ENCODE data around the gene CKMT2. TPM values are rescaled to one million over a fixed set of nuclear protein-coding genes. Genes with fewer than 3 reads are reported as not detected.

Gene CKMT2
- total and polyA plus RNA-seq, 9 donors: 6.2 to 28.3 (median 12.6) TPM

DNA sequence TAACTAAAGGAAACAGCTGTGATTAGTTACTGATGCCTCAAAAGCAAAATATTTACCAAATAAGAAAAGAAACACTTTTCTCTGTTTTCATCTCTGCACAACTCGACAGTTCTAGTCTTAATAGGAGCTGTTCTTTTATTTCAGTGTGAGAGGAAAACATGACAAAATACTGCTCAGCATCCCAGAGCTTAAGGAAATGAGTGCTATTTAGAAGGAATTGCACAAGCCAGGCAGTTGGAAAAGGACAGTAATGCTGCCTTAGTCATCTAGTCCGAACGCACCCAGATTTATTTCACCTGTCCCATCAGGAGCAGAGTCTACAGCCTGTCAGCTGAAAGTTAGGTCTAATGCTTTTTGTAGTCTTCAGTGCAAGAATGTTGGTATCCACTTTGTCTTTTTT lies 80.6 kb downstream of the CKMT2 start:
- Histone ChIP-seq H3K27ac (no peak overlapping the region), H3K27me3 (no peaks in the 10 kb centered on the region), H3K36me3 (no peaks in the 10 kb centered on the region), H3K4me3 (no peak overlapping the region), H3K9me3 (no peaks in the 10 kb centered on the region), H3K4me1 (ENCODE audit: insufficient read depth) (no peaks in the 10 kb centered on the region)
- WGBS, 3 donors: 30 to 66% (median 44%) methylated on average over 3 of the region's 3 CpGs
- TF ChIP-seq, protein P1, sequence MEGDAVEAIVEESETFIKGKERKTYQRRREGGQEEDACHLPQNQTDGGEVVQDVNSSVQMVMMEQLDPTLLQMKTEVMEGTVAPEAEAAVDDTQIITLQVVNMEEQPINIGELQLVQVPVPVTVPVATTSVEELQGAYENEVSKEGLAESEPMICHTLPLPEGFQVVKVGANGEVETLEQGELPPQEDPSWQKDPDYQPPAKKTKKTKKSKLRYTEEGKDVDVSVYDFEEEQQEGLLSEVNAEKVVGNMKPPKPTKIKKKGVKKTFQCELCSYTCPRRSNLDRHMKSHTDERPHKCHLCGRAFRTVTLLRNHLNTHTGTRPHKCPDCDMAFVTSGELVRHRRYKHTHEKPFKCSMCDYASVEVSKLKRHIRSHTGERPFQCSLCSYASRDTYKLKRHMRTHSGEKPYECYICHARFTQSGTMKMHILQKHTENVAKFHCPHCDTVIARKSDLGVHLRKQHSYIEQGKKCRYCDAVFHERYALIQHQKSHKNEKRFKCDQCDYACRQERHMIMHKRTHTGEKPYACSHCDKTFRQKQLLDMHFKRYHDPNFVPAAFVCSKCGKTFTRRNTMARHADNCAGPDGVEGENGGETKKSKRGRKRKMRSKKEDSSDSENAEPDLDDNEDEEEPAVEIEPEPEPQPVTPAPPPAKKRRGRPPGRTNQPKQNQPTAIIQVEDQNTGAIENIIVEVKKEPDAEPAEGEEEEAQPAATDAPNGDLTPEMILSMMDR (IDR thresholded peaks at IDR 0.05): no peak
- TF ChIP-seq POLR2A (IDR thresholded peaks at IDR 0.05) (no peak), EP300 (IDR thresholded peaks at IDR 0.05) (no peak)
- intact Hi-C loops (cut with DNase I): no loop called here
- DNase-seq: no peak

DNA sequence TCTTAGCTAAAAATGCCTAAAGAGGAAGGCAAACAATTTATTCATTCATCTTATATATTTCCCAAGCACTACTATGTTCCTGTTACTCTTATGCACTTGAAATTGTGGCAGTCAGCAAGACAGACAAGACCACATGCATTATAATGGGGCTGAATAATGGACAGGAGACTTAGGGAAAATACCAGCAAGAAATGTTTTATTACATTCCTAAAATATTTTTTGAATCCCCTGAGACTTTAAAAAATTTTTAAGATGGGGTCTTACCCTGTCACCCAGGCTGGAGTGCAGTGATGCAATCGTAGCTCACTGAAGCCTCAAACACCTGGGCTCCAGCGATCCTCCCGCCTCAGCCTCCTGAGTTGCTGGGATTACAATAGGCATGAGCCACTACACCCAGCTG lies 81.5 kb downstream of the CKMT2 start:
- Histone ChIP-seq H3K27me3 (no peaks in the 10 kb centered on the region), H3K4me1 (ENCODE audit: insufficient read depth) (no peaks in the 10 kb centered on the region), H3K27ac (no peak overlapping the region), H3K4me3 (no peak overlapping the region), H3K36me3 (no peaks in the 10 kb centered on the region), H3K9me3 (no peaks in the 10 kb centered on the region)
- 94% methylated on average over 3 of the region's 3 CpGs for WGBS, 3 donors
- no peak for DNase-seq
- intact Hi-C loops (cut with DNase I): no loop called here
- TF ChIP-seq, protein P1 (IDR thresholded peaks at IDR 0.05): no peak
- TF ChIP-seq EP300 (IDR thresholded peaks at IDR 0.05) (no peak), POLR2A (IDR thresholded peaks at IDR 0.05) (no peak)

DNA sequence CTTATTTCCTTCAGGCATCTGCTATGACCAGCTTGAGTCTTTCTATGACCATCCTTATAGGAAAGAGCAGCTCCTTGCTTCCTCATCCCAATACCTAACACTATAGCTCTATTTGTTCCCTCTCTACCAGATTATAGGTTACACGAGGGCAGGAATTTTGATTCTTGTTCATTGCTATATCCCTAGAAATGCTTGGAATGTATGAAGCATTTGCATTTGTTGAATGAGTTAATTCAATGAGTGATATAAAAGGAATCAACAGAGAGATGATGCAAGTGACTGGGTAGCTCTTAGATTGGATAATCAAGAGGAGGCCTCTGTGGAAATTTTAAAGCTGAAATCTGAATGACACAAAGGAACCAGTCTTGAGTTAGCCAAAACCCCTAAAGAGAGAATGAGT lies 82.2 kb downstream of the CKMT2 start:
- DNase-seq: no peak
- no peak for TF ChIP-seq EP300 (IDR thresholded peaks at IDR 0.05)
- TF ChIP-seq, protein P1 (IDR thresholded peaks at IDR 0.05): no peak
- TF ChIP-seq POLR2A (IDR thresholded peaks at IDR 0.05): no peak
- no peak overlapping the region for H3K27ac ChIP-seq
- intact Hi-C loops (cut with DNase I): no loop called here
- no peaks in the 10 kb centered on the region for H3K9me3 ChIP-seq
- no peak overlapping the region for H3K4me3 ChIP-seq
- no peaks in the 10 kb centered on the region for H3K27me3 ChIP-seq
- no peaks in the 10 kb centered on the region for H3K36me3 ChIP-seq
- 69 to 89% (median 85%) methylated on average over 1 of the region's 1 CpG for WGBS, 3 donors
- H3K4me1 ChIP-seq (ENCODE audit: insufficient read depth): no peaks in the 10 kb centered on the region

DNA sequence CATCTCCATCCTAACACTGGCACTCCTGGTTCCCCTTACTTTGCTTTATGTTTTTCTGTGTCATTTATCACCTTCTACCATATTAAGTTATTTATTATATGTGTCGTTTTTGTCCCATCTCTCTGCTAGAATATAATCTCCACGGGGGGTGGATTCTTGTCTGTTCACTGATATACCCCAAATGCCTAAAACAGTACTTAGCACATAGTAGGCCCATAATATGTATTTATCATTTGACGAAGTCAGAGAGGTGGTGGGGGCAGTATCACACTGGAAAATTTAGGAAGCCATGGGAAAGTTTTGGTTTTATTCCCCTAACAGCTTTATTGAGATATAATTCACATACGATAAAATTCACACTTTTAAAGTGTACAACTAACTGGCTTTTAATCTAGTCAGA lies 82.7 kb downstream of the CKMT2 start:
- TF ChIP-seq, protein P1 (IDR thresholded peaks at IDR 0.05): no peak
- no peak for TF ChIP-seq EP300 (IDR thresholded peaks at IDR 0.05)
- TF ChIP-seq POLR2A (IDR thresholded peaks at IDR 0.05): no peak
- DNase-seq: no peak
- Histone ChIP-seq H3K27ac (no peak overlapping the region), H3K9me3 (no peaks in the 10 kb centered on the region), H3K27me3 (no peaks in the 10 kb centered on the region), H3K4me3 (no peak overlapping the region), H3K4me1 (ENCODE audit: insufficient read depth) (no peaks in the 10 kb centered on the region), H3K36me3 (no peaks in the 10 kb centered on the region)
- 87 to 89% (median 89%) methylated on average over 4 of the region's 4 CpGs for WGBS, 3 donors
- intact Hi-C loops (cut with DNase I): no loop called here

Small RNA genes within 50 kb of the gene (small RNA-seq; reads per million reads assigned to genes)
- gene AC026436.1: not detected

Other genes starting within 250 kb of the CKMT2 start
- gene ZCCHC9, start 68.3 kb downstream of the CKMT2 start, total RNA-seq: 10 to 100 TPM; 14.7 to 23.5 (median 20.0) TPM
- 10 to 100 TPM; 20.7 to 27.8 TPM for gene ZCCHC9, start 68.3 kb downstream of the CKMT2 start, polyA plus RNA-seq
- gene ACOT12, start 160.8 kb downstream of the CKMT2 start, total RNA-seq: under 1 TPM in 1 of 7 donors, not detected in 6; 0.48 TPM
- not detected for gene ACOT12, start 160.8 kb downstream of the CKMT2 start, polyA plus RNA-seq

Measured in ovary (tissue), 9 donors.